HepG2 (cell line): ENCODE measurements around the gene FAM222A. TPM values are rescaled to one million over a fixed set of nuclear protein-coding genes. Genes with fewer than 3 reads are reported as not detected.

Experiments
- CHCHD3 ChIP-seq: sonication (generic); formaldehyde crosslinking; IDR thresholded peaks from 2 replicates; pipeline ENCODE4 v1.8.0; 2022; ENCODE audit warnings: mild to moderate bottlenecking, missing genetic modification reagents, moderate library complexity
- DPF2 ChIP-seq: sonication (generic); formaldehyde crosslinking; IDR thresholded peaks from 2 replicates; pipeline ENCODE4 v1.4.0; 2020; ENCODE audit warnings: mild to moderate bottlenecking, low read depth, missing genetic modification reagents, borderline replicate concordance
- ETS1 ChIP-seq: sonication (generic); formaldehyde crosslinking; IDR thresholded peaks from 2 replicates; pipeline ENCODE4 v1.4.0; 2020; ENCODE audit warnings: missing genetic modification reagents
- GZF1 ChIP-seq: sonication (generic); formaldehyde crosslinking; IDR thresholded peaks from 2 replicates; pipeline ENCODE4 v1.5.1; 2020; ENCODE audit warnings: mild to moderate bottlenecking, missing genetic modification reagents
- HNRNPK ChIP-seq: fragments of 200-400 bp; formaldehyde crosslinking; IDR thresholded peaks from 2 replicates; pipeline ENCODE4 v1.6.1; 2018; ENCODE audit warnings: low read length, low read depth, moderate library complexity, mild to moderate bottlenecking; ENCODE audit not compliant: poor library complexity, severe bottlenecking
- MXD4 ChIP-seq: IDR thresholded peaks from 2 replicates; pipeline ENCODE4 v1.6.1; 2016; ENCODE audit warnings: mild to moderate bottlenecking, missing biosample characterization, missing genetic modification reagents
- NR3C1 ChIP-seq: sonication (generic); formaldehyde crosslinking; IDR thresholded peaks from 2 replicates; pipeline ENCODE4 v1.4.0; 2020; ENCODE audit warnings: missing genetic modification reagents
- SALL2 ChIP-seq: sonication (generic); formaldehyde crosslinking; IDR thresholded peaks from 2 replicates; pipeline ENCODE4 v1.8.1; 2023; ENCODE audit warnings: mild to moderate bottlenecking, missing genetic modification reagents, inconsistent platforms
- SNAPC4 ChIP-seq: sonication (generic); formaldehyde crosslinking; IDR thresholded peaks from 2 replicates; pipeline ENCODE4 v1.4.0; 2020; ENCODE audit warnings: mild to moderate bottlenecking, missing genetic modification reagents
- SOX13 ChIP-seq, 3 experiments: fragments of 450-650 bp in 1 of 3; sonication (generic) in 1 of 3; formaldehyde crosslinking in 1 of 3; IDR thresholded peaks in 2 of 3; conservative IDR thresholded peaks in 1 of 3; 2 replicates each; pipeline versions ENCODE4 v1.5.0 to v1.6.1; 2016 to 2020; ENCODE audit warnings: antibody characterized with exemption in 1 of 3, mild to moderate bottlenecking in 1 of 3, missing compliant biosample characterization in 1 of 3, missing genetic modification reagents in 1 of 3, moderate library complexity in 1 of 3
- SP5 ChIP-seq: IDR thresholded peaks from 2 replicates; pipeline ENCODE4 v1.6.1; 2016; ENCODE audit warnings: low read depth, borderline replicate concordance
- SUZ12 ChIP-seq: fragments of 150-350 bp; IDR thresholded peaks from 2 replicates; pipeline ENCODE4 v1.6.1; 2014; ENCODE audit warnings: low read depth, low read length
- TFDP2 ChIP-seq: sonication (generic); formaldehyde crosslinking; IDR thresholded peaks from 2 replicates; pipeline ENCODE4 v1.4.0; 2020; ENCODE audit warnings: missing genetic modification reagents
- TFE3 ChIP-seq: IDR thresholded peaks from 2 replicates; pipeline ENCODE4 v1.6.1; 2016
- ZKSCAN8 ChIP-seq: IDR thresholded peaks from 2 replicates; pipeline ENCODE4 v1.6.1; 2016; ENCODE audit warnings: borderline replicate concordance, missing genetic modification reagents, missing compliant biosample characterization
- ZNF205 ChIP-seq: IDR thresholded peaks from 2 replicates; pipeline ENCODE4 v1.6.1; 2018; ENCODE audit warnings: missing biosample characterization, missing genetic modification reagents
- ZNF589 ChIP-seq: sonication (generic); formaldehyde crosslinking; conservative IDR thresholded peaks from 2 replicates; pipeline ENCODE4 v1.8.0; 2022; ENCODE audit warnings: mild to moderate bottlenecking, moderate library complexity, missing genetic modification reagents
- ZSCAN21 ChIP-seq: sonication (generic); formaldehyde crosslinking; IDR thresholded peaks from 2 replicates; pipeline ENCODE4 v1.8.0; 2022; ENCODE audit warnings: mild to moderate bottlenecking, missing genetic modification reagents, moderate library complexity, borderline replicate concordance
- polyA plus RNA-seq, 8 experiments: library from polyadenylated mRNA; depleted of rRNA in 3 of 8; stranded (reverse) in 7 of 8; unstranded in 1 of 8; fragments of >200 nt; fragmentation: Illumina TruSeq in 4 of 8; extraction: Trizol in 4 of 8; gene quantifications; 2 replicates each; pipeline versions ENCODE4 v1.2.1 to v1.2.3, GENCODE V29; 2011 to 2016; ENCODE audit warnings: low read depth in 4 of 8, missing spikeins in 1 of 8, mixed read lengths in 1 of 8; ENCODE audit not compliant: insufficient read depth in 1 of 8
- total RNA-seq, 5 experiments: library from RNA; depleted of rRNA; stranded (reverse); fragments of >200 nt; fragmentation: Illumina TruSeq; extraction: Trizol; gene quantifications; 2 replicates each; pipeline ENCODE4 v1.2.3, GENCODE V29; 2016; ENCODE audit warnings: low read depth in 1 of 5
- TF ChIP-seq, protein P1 (sequence below): IDR thresholded peaks from 2 replicates; pipeline ENCODE4 v1.6.1; 2016; ENCODE audit warnings: low read depth, borderline replicate concordance

The FAM222A gene
- total and polyA plus RNA-seq, 2 of the 13 experiments (the other 11 are each of a cell fraction or from before 2014, with no cell fraction given): 2.7 to 9.6 TPM

GRCh38 chr12:109711596-109712461, 1.8 kb upstream of the FAM222A start (continued):
- TF ChIP-seq SNAPC4 (no peak), HNRNPK (no peak), ZKSCAN8 (CRISPR knock-in tag) (0 out of 2 replicates have a peak, but pooled peaks have one; percentile 20), ZNF589 (no peak; the same call in 1 of the 2 replicates), GZF1 (CRISPR knock-in tag) (no peak), ZSCAN21 (CRISPR knock-in tag) (no peak; the same call in 1 of the 2 replicates), SP5 (0 out of 2 replicates have a peak, but pooled peaks have one; percentile 23), ETS1 (no peak), SALL2 (CRISPR knock-in tag) (no peak), TFE3 (CRISPR knock-in tag) (peak; percentile 66; the same call in 1 of the 2 replicates), SUZ12 (no peak), CHCHD3 (no peak), NR3C1 (CRISPR knock-in tag) (no peak), SOX13 (IDR thresholded peaks at IDR 0.05) (no peak), SOX13 (CRISPR knock-in tag; conservative IDR thresholded peaks at IDR 0.05 in 1 of 2, IDR thresholded peaks at IDR 0.05 in 1 of 2) (no peak), DPF2 (CRISPR knock-in tag) (no peak), TFDP2 (CRISPR knock-in tag) (no peak), ZNF205 (CRISPR knock-in tag) (no peak), MXD4 (CRISPR knock-in tag) (no peak; the same call in 1 of the 2 replicates)
- TF ChIP-seq, protein P1, sequence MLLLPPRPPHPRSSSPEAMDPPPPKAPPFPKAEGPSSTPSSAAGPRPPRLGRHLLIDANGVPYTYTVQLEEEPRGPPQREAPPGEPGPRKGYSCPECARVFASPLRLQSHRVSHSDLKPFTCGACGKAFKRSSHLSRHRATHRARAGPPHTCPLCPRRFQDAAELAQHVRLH (CRISPR knock-in tag): peak; percentile 31; the same call in 1 of the 2 replicates
